H9 (cell line): Measurements from ENCODE around the gene WNT3. TPM values are rescaled to one million over a fixed set of nuclear protein-coding genes. Genes with fewer than 3 reads are reported as not detected.

Source experiments
- DNase-seq: peaks from one replicate; pipeline ENCODE4 v3.0.0-alpha.2; 2017
- H2AFZ ChIP-seq: one replicate; pipeline ENCODE4 v1.6.1; 2013; ENCODE audit warnings: mild to moderate bottlenecking, low read length, control low read depth, moderate library complexity
- H2AK5ac ChIP-seq: 2 replicates; pipeline ENCODE4 v1.6.1; 2013; ENCODE audit warnings: low read length, control low read depth, mixed read lengths; ENCODE audit not compliant: insufficient read length
- H2BK120ac ChIP-seq: one replicate; pipeline ENCODE4 v1.6.1; 2013; ENCODE audit warnings: low read depth, mild to moderate bottlenecking, low read length, control low read depth, inconsistent platforms; ENCODE audit not compliant: poor library complexity, severe bottlenecking
- H2BK12ac ChIP-seq: 2 replicates; pipeline ENCODE4 v1.6.1; 2013; ENCODE audit warnings: low read length, control low read depth, mixed read lengths, low read depth; ENCODE audit not compliant: insufficient read length
- H2BK15ac ChIP-seq: 2 replicates; pipeline ENCODE4 v1.6.1; 2013; ENCODE audit warnings: low read depth, low read length, control low read depth
- H2BK20ac ChIP-seq: one replicate; pipeline ENCODE4 v1.6.1; 2013; ENCODE audit warnings: low read depth, mild to moderate bottlenecking, low read length, control low read depth, inconsistent platforms; ENCODE audit not compliant: poor library complexity, severe bottlenecking
- H2BK5ac ChIP-seq: 2 replicates; pipeline ENCODE4 v1.6.1; 2013; ENCODE audit warnings: low read length, control low read depth, mixed read lengths; ENCODE audit not compliant: insufficient read length
- H3K14ac ChIP-seq: 2 replicates; pipeline ENCODE4 v1.6.1; 2013; ENCODE audit warnings: low read length, control low read depth; ENCODE audit not compliant: insufficient read depth
- H3K18ac ChIP-seq: 2 replicates; pipeline ENCODE4 v1.6.1; 2013; ENCODE audit warnings: low read depth, mild to moderate bottlenecking, mixed read lengths, low read length, control low read depth; ENCODE audit not compliant: insufficient read length
- H3K23ac ChIP-seq: 2 replicates; pipeline ENCODE4 v1.6.1; 2013; ENCODE audit warnings: low read length, control low read depth, mixed read lengths, low read depth; ENCODE audit not compliant: insufficient read length
- H3K23me2 ChIP-seq: 2 replicates; pipeline ENCODE4 v1.6.1; 2013; ENCODE audit warnings: low read depth, mild to moderate bottlenecking, mixed read lengths, low read length, control low read depth; ENCODE audit not compliant: insufficient read length, poor library complexity, severe bottlenecking
- H3K27ac ChIP-seq: 2 replicates; pipeline ENCODE4 v1.5.1; 2013; ENCODE audit warnings: low read length, control low read depth, mixed read lengths, low read depth; ENCODE audit not compliant: insufficient read length
- H3K27me3 ChIP-seq: 2 replicates; pipeline ENCODE4 v1.6.1; 2013; ENCODE audit warnings: low read length, control low read depth, inconsistent platforms; ENCODE audit not compliant: insufficient read depth
- H3K4ac ChIP-seq: 2 replicates; pipeline ENCODE4 v1.6.1; 2013; ENCODE audit warnings: low read depth, mild to moderate bottlenecking, control low read depth, inconsistent platforms, low read length, moderate library complexity
- H3K4me1 ChIP-seq: 2 replicates; pipeline ENCODE4 v1.6.1; 2013; ENCODE audit warnings: low read length, control low read depth, inconsistent platforms; ENCODE audit not compliant: insufficient read depth
- H3K4me2 ChIP-seq: 2 replicates; pipeline ENCODE4 v1.6.1; 2013; ENCODE audit warnings: low read length, control low read depth, mixed read lengths; ENCODE audit not compliant: insufficient read length, insufficient read depth
- H3K56ac ChIP-seq: 2 replicates; pipeline ENCODE4 v1.6.1; 2013; ENCODE audit warnings: low read depth, mild to moderate bottlenecking, mixed read lengths, low read length, control low read depth; ENCODE audit not compliant: insufficient read length
- H3K79me1 ChIP-seq: 2 replicates; pipeline ENCODE4 v1.6.1; 2013; ENCODE audit warnings: low read depth, mild to moderate bottlenecking, moderate library complexity, low read length, control low read depth, inconsistent platforms; ENCODE audit not compliant: insufficient read depth, poor library complexity, severe bottlenecking
- H3K79me2 ChIP-seq: 2 replicates; pipeline ENCODE4 v1.6.1; 2013; ENCODE audit warnings: low read length, control low read depth, inconsistent platforms; ENCODE audit not compliant: insufficient read depth
- H3K9ac ChIP-seq: 2 replicates; pipeline ENCODE4 v1.6.1; 2013; ENCODE audit warnings: low read length, control low read depth, mixed read lengths; ENCODE audit not compliant: insufficient read length; ENCODE audit errors: extremely low read depth
- H3K9me3 ChIP-seq: one replicate; pipeline ENCODE4 v1.6.1; 2013; ENCODE audit warnings: low read depth, low read length, inconsistent platforms; ENCODE audit not compliant: control insufficient read depth
- H3T11ph ChIP-seq: one replicate; pipeline ENCODE4 v1.6.1; 2013; ENCODE audit warnings: mild to moderate bottlenecking, low read length, control low read depth, inconsistent platforms
- H4K20me1 ChIP-seq: one replicate; pipeline ENCODE4 v1.6.1; 2013; ENCODE audit not compliant: control insufficient read depth, insufficient read length, insufficient read depth
- H4K5ac ChIP-seq: 2 replicates; pipeline ENCODE4 v1.6.1; 2013; ENCODE audit warnings: low read depth, mild to moderate bottlenecking, mixed read lengths, low read length, control low read depth; ENCODE audit not compliant: insufficient read length
- H4K8ac ChIP-seq: replicated peaks from 2 replicates; pipeline ENCODE4 v1.6.1; 2013; ENCODE audit warnings: low read length, control low read depth, mixed read lengths, low read depth; ENCODE audit not compliant: insufficient read length
- H4K91ac ChIP-seq: 2 replicates; pipeline ENCODE4 v1.6.1; 2013; ENCODE audit warnings: low read depth, mild to moderate bottlenecking, moderate library complexity, mixed read lengths, low read length, control low read depth; ENCODE audit not compliant: insufficient read length
- H3K27ac Mint-ChIP-seq, 3 experiments: 2 replicates in 2 of 3; 3 replicates in 1 of 3; pipeline ENCODE4 v1.8.0; 2020 to 2021; ENCODE audit warnings: mixed read lengths in 3 of 3, mild to moderate bottlenecking in 1 of 3, moderate library complexity in 1 of 3
- H3K27me3 Mint-ChIP-seq: 2 replicates; pipeline ENCODE4 v1.8.0; 2021; ENCODE audit warnings: low read depth, mild to moderate bottlenecking, moderate library complexity, mixed read lengths
- H3K36me3 Mint-ChIP-seq, 3 experiments: 2 replicates in 2 of 3; 3 replicates in 1 of 3; pipeline ENCODE4 v1.8.0; 2020 to 2021; ENCODE audit warnings: low read depth in 3 of 3, mixed read lengths in 3 of 3; ENCODE audit not compliant: insufficient read depth in 1 of 3
- H3K4me1 Mint-ChIP-seq, 2 experiments: 2 replicates each; pipeline ENCODE4 v1.8.0; 2020; ENCODE audit warnings: mixed read lengths in 2 of 2
- H3K4me3 Mint-ChIP-seq, 2 experiments: 2 replicates in 1 of 2; 3 replicates in 1 of 2; pipeline ENCODE4 v1.8.0; 2020 to 2021; ENCODE audit warnings: mild to moderate bottlenecking in 2 of 2, mixed read lengths in 2 of 2, moderate library complexity in 1 of 2
- H3K9me3 Mint-ChIP-seq, 2 experiments: 2 replicates in 1 of 2; 3 replicates in 1 of 2; pipeline ENCODE4 v1.8.0; 2020; ENCODE audit warnings: mild to moderate bottlenecking in 2 of 2, mixed read lengths in 2 of 2, moderate library complexity in 1 of 2
- CTCF ChIP-seq: fragments of 200-600 bp; sonication (generic); conservative IDR thresholded peaks from 3 replicates; pipeline ENCODE4 v1.8.0; 2021; ENCODE audit warnings: antibody characterized with exemption, mild to moderate bottlenecking
- WGBS: extraction: QIAGEN DNeasy Blood & Tissue Kit; methylation state at CpG from one replicate; pipeline ENCODE4 v1.1.7; 2013; ENCODE audit warnings: missing lambda C conversion rate, low lambda C conversion rate, mixed read lengths; ENCODE audit not compliant: insufficient read length; ENCODE audit errors: extremely low coverage; 5-methylcytosine and 5-hydroxymethylcytosine counted together
- total RNA-seq: library from RNA; stranded (reverse); gene quantifications from 2 replicates; pipeline ENCODE4 v1.2.1, GENCODE V29; 2021

The WNT3 gene
- total RNA-seq, 1 experiment from 2014 or later, result 22.4 TPM

DNA sequence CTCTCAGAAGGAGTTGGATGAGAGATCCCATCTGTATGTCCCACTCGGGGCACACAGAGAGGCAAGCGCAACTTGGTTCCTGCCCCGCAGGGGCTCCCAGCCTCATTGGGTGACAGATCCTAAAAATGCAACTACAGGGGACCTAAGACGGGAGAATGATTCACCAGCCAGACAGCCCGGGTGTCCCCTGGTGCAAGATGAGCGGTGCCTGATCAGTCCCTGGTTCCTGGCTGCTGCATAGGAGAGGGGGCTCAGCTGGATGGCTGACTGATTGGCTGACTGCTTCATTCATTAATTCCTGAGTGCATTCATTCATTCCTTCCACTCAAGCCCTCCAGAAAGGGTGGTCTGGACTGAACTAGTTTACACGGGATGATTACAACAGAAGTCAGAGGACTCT, 22.0 kb downstream of the WNT3 start:
- no peak for DNase-seq
- no peak for TF ChIP-seq CTCF
- peaks cover 8 to 12% of the 10 kb centered on the region in 2 experiments; a peak in 3 of 4 replicates for H3K4me1 Mint-ChIP-seq

More for the DNA sequence above, 22.0 kb downstream of the WNT3 start:
- H3K27me3 ChIP-seq, result no peaks in the 10 kb centered on the region
- no peak overlapping the region for H2BK12ac ChIP-seq
- H3K4me2 ChIP-seq, result no peak overlapping the region
- no peak overlapping the region for H3T11ph ChIP-seq
- H2BK5ac ChIP-seq, result no peak overlapping the region
- Mint-ChIP-seq H3K4me3 (no peak overlapping the region), H3K27ac (no peak overlapping the region), H3K27me3 (peaks cover 27% of the 10 kb centered on the region), H3K36me3 (peaks cover 0 to 10% (median 0%) of the 10 kb centered on the region in 3 experiments; a peak in 2 of 7 replicates), H3K9me3 (no peaks in the 10 kb centered on the region)
- H2BK15ac ChIP-seq, result no peak overlapping the region
- H3K4ac ChIP-seq, result no peak overlapping the region
- no peak overlapping the region for H3K9ac ChIP-seq
- H2BK120ac ChIP-seq, result no peak overlapping the region
- no peaks in the 10 kb centered on the region for H3K79me2 ChIP-seq
- H3K27ac ChIP-seq, result no peak overlapping the region
- H2AFZ ChIP-seq, result no peak overlapping the region
- H3K4me1 ChIP-seq, result no peaks in the 10 kb centered on the region
- H2BK20ac ChIP-seq, result no peak overlapping the region
- no peaks in the 10 kb centered on the region for H4K20me1 ChIP-seq
- H3K79me1 ChIP-seq, result no peaks in the 10 kb centered on the region
- no peak overlapping the region for H4K8ac ChIP-seq
- no peak overlapping the region for H3K23ac ChIP-seq
- H3K18ac ChIP-seq, result no peak overlapping the region
- no peak overlapping the region for H3K56ac ChIP-seq
- no CpG with 5 or more reads among the region's 7 CpGs for WGBS
- H4K91ac ChIP-seq, result no peak overlapping the region
- no peak overlapping the region for H4K5ac ChIP-seq
- H3K9me3 ChIP-seq, result no peaks in the 10 kb centered on the region
- H2AK5ac ChIP-seq, result no peak overlapping the region
- H3K23me2 ChIP-seq, result no peaks in the 10 kb centered on the region
- no peak overlapping the region for H3K14ac ChIP-seq
